ENCODE results near the gene STXBP5. TPM values are rescaled to one million over a fixed set of nuclear protein-coding genes. Genes with fewer than 3 reads are reported as not detected.

STXBP5 gene
- total and polyA plus RNA-seq, 9 of the 15 experiments (the other 6 are each of a cell fraction or from before 2014, with no cell fraction given), result 23.3 to 172 (median 71.5) TPM

- TF ChIP-seq HMGXB4 (CRISPR knock-in tag; IDR thresholded peaks at IDR 0.05) (no peak), MCM3 (IDR thresholded peaks at IDR 0.05) (no peak), ZNF431 (CRISPR knock-in tag; IDR thresholded peaks at IDR 0.05) (no peak), NFRKB (IDR thresholded peaks at IDR 0.05; ENCODE audit: low read depth) (peak; percentile 69), EP400 (IDR thresholded peaks at IDR 0.05) (peak; percentile 18; the same call in 1 of the 2 replicates), PTTG1 (tag; IDR thresholded peaks at IDR 0.05; ENCODE audit: low read depth) (no peak), TGIF2 (CRISPR knock-in tag; IDR thresholded peaks at IDR 0.05) (peak; percentile 81; the same call in 1 of the 2 replicates), TCF3 (CRISPR knock-in tag; IDR thresholded peaks at IDR 0.05) (no peak), ZNF354B (CRISPR knock-in tag; IDR thresholded peaks at IDR 0.05) (no peak), PREB (CRISPR knock-in tag; IDR thresholded peaks at IDR 0.05) (peak; percentile 31; the same call in 1 of the 2 replicates), FIP1L1 (IDR thresholded peaks at IDR 0.05; ENCODE audit: low read depth, low read length, poor library complexity, severe bottlenecking) (peak; percentile 5)
- TF ChIP-seq, protein P1, sequence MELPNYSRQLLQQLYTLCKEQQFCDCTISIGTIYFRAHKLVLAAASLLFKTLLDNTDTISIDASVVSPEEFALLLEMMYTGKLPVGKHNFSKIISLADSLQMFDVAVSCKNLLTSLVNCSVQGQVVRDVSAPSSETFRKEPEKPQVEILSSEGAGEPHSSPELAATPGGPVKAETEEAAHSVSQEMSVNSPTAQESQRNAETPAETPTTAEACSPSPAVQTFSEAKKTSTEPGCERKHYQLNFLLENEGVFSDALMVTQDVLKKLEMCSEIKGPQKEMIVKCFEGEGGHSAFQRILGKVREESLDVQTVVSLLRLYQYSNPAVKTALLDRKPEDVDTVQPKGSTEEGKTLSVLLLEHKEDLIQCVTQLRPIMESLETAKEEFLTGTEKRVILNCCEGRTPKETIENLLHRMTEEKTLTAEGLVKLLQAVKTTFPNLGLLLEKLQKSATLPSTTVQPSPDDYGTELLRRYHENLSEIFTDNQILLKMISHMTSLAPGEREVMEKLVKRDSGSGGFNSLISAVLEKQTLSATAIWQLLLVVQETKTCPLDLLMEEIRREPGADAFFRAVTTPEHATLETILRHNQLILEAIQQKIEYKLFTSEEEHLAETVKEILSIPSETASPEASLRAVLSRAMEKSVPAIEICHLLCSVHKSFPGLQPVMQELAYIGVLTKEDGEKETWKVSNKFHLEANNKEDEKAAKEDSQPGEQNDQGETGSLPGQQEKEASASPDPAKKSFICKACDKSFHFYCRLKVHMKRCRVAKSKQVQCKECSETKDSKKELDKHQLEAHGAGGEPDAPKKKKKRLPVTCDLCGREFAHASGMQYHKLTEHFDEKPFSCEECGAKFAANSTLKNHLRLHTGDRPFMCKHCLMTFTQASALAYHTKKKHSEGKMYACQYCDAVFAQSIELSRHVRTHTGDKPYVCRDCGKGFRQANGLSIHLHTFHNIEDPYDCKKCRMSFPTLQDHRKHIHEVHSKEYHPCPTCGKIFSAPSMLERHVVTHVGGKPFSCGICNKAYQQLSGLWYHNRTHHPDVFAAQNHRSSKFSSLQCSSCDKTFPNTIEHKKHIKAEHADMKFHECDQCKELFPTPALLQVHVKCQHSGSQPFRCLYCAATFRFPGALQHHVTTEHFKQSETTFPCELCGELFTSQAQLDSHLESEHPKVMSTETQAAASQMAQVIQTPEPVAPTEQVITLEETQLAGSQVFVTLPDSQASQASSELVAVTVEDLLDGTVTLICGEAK (IDR thresholded peaks at IDR 0.05), result 0 out of 2 replicates have a peak, but pooled peaks have one; percentile 49
- TF ChIP-seq, protein P1 (CRISPR knock-in tag; IDR thresholded peaks at IDR 0.05), result no peak
- TF ChIP-seq, protein P2, sequence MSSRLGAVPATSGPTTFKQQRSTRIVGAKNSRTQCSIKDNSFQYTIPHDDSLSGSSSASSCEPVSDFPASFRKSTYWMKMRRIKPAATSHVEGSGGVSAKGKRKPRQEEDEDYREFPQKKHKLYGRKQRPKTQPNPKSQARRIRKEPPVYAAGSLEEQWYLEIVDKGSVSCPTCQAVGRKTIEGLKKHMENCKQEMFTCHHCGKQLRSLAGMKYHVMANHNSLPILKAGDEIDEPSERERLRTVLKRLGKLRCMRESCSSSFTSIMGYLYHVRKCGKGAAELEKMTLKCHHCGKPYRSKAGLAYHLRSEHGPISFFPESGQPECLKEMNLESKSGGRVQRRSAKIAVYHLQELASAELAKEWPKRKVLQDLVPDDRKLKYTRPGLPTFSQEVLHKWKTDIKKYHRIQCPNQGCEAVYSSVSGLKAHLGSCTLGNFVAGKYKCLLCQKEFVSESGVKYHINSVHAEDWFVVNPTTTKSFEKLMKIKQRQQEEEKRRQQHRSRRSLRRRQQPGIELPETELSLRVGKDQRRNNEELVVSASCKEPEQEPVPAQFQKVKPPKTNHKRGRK (tag; IDR thresholded peaks at IDR 0.05), result no peak
Observed at GRCh38 chr6:147204060-147204785, at the start of gene STXBP5 (continued).

Data from K562 (cell line).